A673 (cell line): ENCODE data around the gene HTD2.

Source experiments
- EZH2 ChIP-seq: fragments of 200-600 bp; sonication (generic); IDR thresholded peaks from 2 replicates; pipeline ENCODE4 v1.6.1; 2017; ENCODE audit warnings: borderline replicate concordance, low read depth, mild to moderate bottlenecking, mixed read lengths, antibody characterized with exemption, low read length; ENCODE audit not compliant: poor library complexity, severe bottlenecking
- TF ChIP-seq, protein P1 (sequence below): fragments of 300-800, 200-600 bp; sonication (generic); conservative IDR thresholded peaks from 2 replicates; pipeline ENCODE4 v1.5.1; 2017; ENCODE audit warnings: low read depth, mild to moderate bottlenecking, antibody characterized with exemption, low read length, moderate library complexity, mixed read lengths

DNA sequence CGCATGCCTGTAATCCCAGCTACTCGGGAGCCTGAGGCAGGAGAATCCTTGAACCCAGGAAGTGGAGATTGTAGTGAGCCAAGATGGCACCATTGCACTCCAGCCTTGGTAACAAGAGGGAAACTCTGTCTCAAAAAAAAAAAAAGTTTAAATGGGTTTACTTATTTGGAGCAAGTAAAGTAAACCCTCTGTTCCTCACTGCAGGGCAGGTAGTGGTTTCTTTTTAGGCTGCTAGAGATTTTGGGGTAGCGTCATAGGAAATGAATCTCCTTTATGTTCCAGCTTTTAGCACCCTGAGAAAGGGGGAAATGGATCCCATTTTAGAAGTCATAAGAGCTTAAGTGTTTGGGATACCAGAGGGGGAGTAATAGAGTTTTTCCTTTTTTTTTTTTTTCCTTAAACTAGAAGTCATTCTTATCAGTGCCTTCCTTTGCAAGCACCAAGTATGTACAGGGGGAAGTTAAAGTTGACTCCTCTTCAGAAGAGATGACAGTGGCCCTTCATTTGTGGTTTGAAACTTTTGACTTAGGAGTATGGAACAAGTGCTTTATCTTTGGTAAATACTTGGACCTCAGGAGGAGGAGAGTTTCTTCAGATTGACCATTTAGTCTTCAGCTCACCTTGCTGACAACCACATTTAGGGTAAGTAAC lies 34.4 kb downstream of the HTD2 start:
- TF ChIP-seq, protein P1, sequence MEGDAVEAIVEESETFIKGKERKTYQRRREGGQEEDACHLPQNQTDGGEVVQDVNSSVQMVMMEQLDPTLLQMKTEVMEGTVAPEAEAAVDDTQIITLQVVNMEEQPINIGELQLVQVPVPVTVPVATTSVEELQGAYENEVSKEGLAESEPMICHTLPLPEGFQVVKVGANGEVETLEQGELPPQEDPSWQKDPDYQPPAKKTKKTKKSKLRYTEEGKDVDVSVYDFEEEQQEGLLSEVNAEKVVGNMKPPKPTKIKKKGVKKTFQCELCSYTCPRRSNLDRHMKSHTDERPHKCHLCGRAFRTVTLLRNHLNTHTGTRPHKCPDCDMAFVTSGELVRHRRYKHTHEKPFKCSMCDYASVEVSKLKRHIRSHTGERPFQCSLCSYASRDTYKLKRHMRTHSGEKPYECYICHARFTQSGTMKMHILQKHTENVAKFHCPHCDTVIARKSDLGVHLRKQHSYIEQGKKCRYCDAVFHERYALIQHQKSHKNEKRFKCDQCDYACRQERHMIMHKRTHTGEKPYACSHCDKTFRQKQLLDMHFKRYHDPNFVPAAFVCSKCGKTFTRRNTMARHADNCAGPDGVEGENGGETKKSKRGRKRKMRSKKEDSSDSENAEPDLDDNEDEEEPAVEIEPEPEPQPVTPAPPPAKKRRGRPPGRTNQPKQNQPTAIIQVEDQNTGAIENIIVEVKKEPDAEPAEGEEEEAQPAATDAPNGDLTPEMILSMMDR: no peak
- TF ChIP-seq EZH2: no peak
